Epithelial cell of proximal tubule (primary cell): Measurements from ENCODE around the gene GATAD2B. TPM values are rescaled to one million over a fixed set of nuclear protein-coding genes. Genes with fewer than 3 reads are reported as not detected.

Source experiments
- DNase-seq: peaks from one replicate; pipeline ENCODE4 v3.0.0-alpha.2; 2011; ENCODE audit warnings: low read depth
- H3K4me3 ChIP-seq: 2 replicates; pipeline ENCODE4 v1.5.1; 2011; ENCODE audit warnings: low read depth, mild to moderate bottlenecking, low read length
- total RNA-seq: library from RNA; depleted of rRNA; stranded (reverse); fragments of >200 nt; gene quantifications from 2 replicates; pipeline ENCODE4 v1.2.3, GENCODE V29; 2015
- TF ChIP-seq, protein P1 (sequence below): conservative IDR thresholded peaks from 2 replicates; pipeline ENCODE4 v1.5.1; 2012; ENCODE audit warnings: low read depth, mild to moderate bottlenecking, low read length

GATAD2B gene
- total RNA-seq, 1 donor from 2014 or later = 6.8 TPM

DNA sequence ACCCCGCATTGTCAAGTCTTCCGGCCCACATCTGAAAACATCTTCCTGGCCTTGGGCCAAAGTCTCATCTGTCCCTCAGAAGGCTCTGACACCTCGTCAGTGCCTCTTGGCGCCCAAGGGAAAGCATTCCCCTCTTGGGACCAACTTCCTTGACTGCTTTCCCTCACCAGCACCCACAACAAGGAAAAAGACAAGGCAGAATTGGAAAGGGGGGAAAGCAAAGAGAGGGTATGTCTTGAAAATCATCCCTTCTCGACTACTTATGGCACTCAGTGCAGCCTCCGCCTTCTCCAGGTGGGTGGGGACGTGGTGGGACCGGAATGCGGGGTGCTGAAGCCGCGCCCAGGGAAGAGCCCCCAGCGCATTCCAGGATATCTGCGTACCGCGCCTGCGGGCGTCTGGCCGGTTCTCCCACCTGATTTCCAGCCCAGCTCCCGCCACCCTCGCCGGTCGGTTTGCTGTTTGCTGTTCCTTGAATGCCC lies 41.1 kb upstream of the GATAD2B start:
- H3K4me3 ChIP-seq = peak overlapping the region; percentile 69
- no peak for DNase-seq
- TF ChIP-seq, protein P1, sequence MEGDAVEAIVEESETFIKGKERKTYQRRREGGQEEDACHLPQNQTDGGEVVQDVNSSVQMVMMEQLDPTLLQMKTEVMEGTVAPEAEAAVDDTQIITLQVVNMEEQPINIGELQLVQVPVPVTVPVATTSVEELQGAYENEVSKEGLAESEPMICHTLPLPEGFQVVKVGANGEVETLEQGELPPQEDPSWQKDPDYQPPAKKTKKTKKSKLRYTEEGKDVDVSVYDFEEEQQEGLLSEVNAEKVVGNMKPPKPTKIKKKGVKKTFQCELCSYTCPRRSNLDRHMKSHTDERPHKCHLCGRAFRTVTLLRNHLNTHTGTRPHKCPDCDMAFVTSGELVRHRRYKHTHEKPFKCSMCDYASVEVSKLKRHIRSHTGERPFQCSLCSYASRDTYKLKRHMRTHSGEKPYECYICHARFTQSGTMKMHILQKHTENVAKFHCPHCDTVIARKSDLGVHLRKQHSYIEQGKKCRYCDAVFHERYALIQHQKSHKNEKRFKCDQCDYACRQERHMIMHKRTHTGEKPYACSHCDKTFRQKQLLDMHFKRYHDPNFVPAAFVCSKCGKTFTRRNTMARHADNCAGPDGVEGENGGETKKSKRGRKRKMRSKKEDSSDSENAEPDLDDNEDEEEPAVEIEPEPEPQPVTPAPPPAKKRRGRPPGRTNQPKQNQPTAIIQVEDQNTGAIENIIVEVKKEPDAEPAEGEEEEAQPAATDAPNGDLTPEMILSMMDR = no peak

DNA sequence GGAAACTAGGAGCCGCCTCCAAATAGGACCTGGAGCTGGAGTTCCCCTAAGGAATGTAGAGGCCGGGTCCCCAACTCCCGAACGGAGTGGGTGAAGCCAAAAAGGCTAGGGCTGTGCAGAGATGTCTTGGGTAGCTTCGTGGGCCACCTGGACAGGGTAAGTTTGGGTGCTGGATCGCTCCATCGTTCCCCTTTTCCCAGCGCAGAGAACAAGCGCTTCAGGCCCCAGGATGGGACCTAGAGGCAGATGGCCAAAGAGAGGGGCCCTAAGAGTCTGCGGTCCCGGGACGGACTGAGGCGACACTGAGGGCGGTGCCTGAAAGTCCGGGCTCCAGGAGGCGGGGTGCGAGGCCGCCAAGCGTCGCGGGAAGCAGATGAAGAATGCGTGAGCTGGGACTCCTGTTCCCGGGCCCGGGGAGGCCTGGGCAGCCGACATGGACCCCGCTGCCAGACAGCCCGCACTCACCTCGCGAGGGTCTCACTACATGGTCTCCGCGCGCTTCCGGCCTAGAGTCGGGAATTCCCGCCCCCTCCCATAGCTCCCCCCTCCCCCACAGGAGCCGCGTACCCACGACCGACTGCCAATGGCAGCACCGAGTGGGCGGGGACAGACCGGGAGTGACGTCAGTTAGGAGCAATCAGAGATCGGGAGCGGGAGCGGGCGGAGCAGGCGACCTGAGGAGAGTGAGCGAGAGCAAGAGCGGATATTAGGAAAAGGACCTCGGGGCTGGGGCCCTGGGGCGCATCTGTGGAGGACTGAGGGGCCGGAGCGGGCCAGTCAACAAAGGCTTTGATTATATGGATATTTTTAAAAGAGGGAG lies 40.5 kb upstream of the GATAD2B start, which contains the start of gene SLC39A1:
Gene SLC39A1 (minus strand): TSS at position 508 of the 820 bp plus-strand sequence. CDS start 822 bp downstream, outside the sequence.
- peak within 1 kb of the TSS; percentile 69 for H3K4me3 ChIP-seq
- TF ChIP-seq, protein P1 = no peak
- no peak for DNase-seq

DNA sequence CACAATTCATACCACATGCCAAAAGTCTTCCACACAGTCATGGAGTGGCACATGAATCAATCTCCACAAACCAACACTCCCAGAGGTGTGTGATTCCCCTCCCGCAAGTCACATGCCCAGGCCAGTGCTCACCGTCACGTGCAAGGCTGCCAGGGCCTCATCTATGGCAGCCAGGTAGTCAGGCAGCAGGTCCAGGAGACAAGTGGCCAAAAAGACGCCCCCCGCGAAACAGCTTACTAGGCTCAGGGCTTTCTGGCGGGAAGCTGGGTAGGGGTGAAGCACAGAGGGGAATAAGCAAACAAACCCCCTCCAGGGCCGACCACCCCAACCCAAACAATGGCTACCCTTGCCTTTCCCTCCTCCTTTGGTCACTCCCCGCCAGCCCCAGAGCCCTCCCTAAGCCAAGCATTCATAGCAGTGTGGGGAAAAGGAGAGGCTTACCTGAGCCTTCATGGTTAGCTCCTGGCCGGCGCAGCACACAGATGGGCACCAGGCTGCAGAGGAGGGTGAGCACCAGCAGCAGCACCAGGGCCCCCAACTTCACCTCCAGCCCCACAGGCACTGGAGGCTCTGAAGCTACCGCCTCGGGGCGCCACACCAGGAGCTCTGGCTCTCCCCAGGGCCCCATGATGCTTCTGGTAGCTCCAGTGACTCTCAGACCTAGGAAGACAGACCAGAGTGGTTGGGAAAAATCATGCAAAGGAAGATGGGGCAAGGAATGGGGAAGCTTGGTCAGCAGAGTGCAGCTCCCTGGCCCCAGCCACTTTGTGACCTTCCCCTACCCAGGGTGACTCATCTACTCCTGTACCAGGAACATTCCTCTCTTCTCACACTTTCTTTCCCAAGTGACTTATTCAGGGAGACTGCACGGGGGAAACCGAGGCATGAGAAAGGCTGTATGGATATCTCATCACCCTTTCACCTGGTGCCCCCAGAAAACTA lies 39.6 kb upstream of the GATAD2B start:
- TF ChIP-seq, protein P1 = no peak
- peak overlapping the region; percentile 69 for H3K4me3 ChIP-seq
- DNase-seq = no peak

DNA sequence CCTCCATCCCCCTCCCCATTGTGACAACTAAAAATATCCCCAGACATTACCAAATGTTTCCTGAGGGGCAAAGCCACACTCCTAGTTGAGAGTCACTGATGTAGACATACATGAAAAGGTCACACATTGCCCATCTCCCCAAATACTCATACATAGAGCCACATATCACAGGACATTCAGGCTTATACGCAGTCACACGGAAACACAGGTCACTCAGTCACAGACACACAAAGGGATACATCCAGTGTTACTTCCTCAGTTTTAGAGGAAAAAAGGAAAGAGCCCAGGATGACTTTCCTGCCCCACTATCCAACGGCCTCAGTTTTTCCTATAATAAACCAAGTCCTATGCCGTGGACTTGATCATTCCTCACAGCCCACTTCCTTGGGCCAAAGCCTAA lies 38.6 kb upstream of the GATAD2B start:
- H3K4me3 ChIP-seq = peak overlapping the region; percentile 69
- no peak for DNase-seq
- TF ChIP-seq, protein P1 = no peak

DNA sequence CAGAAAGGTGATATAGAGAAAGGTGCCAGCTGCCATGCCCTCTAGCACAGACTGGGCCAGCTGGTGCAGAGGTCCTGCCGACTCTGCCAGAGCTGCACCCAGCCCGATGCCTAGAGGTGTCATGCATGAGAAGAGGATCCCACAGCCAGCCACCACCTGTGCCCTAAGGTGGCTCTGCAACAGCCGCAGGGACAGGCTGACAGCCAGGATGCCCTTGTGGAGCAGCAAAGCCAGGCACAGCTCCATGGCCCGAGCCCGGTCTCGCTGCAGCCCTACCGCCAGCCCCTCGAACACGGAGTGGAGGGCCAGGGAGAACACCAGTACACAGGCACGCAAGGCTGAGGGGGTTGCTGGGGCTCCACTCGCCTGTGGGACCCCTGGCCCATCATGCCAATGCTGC lies 37.4 kb upstream of the GATAD2B start:
- TF ChIP-seq, protein P1 = no peak
- no peak overlapping the region for H3K4me3 ChIP-seq
- DNase-seq = no peak

DNA sequence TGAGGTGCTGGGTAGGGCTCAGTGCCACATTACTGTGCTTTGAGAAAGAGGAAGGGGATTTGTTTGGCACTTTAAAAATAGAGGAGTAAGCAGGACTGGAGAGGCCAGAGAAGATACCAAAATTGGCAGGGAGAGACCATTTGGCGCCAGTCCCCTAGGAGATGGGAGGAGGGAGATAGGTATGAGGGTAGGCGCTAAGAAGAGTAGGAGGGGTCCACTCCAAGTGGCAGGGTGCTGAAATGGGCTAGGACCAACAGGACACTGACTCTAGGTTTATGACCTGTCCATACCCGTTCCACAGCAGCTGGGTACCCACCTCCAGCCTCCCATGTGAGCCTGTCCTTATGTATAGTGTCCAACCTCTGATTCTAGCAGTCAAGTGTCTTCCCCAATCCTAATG lies 36.7 kb upstream of the GATAD2B start:
- DNase-seq = no peak
- no peak overlapping the region for H3K4me3 ChIP-seq
- TF ChIP-seq, protein P1 = no peak
